HEK293 (cell line): ENCODE measurements around the gene INPP5A.

Source experiments
- CTCF ChIA-PET: fragments of 350-600 bp; formaldehyde crosslinking; extraction: SDS; loops from one replicate; lab custom pipeline; 2021; ENCODE audit warnings: antibody characterized with exemption; lab: Yijun Ruan, JAX
- POLR2A ChIA-PET: fragments of 300-600 bp; formaldehyde crosslinking; extraction: SDS; loops from one replicate; lab custom pipeline; 2020; ENCODE audit warnings: antibody characterized with exemption, inconsistent platforms; lab: Yijun Ruan, JAX
- H3K27ac ChIP-seq: fragments of 200-500 bp; sonication (Bioruptor generic); 2 replicates; pipeline ENCODE4 v1.5.1; 2014; ENCODE audit warnings: low read depth, low read length, control low read depth, inconsistent platforms; ENCODE audit errors: extremely low read depth
- H3K36me3 ChIP-seq, 2 experiments: fragments of 200-500 bp in 1 of 2; sonication (Bioruptor generic) in 1 of 2; 1 replicate in 1 of 2; 2 replicates in 1 of 2; pipeline ENCODE4 v1.5.1; 2014 to 2017; ENCODE audit warnings: inconsistent platforms in 2 of 2, low read length in 2 of 2; ENCODE audit not compliant: control insufficient read depth in 2 of 2, insufficient read depth in 1 of 2
- H3K4me1 ChIP-seq: fragments of 200-500 bp; sonication (Bioruptor generic); 2 replicates; pipeline ENCODE4 v1.5.1; 2014; ENCODE audit warnings: mild to moderate bottlenecking, low read length, inconsistent platforms; ENCODE audit not compliant: control insufficient read depth, insufficient read depth
- H3K4me3 ChIP-seq: 2 replicates; pipeline ENCODE4 v1.5.1; 2011; ENCODE audit warnings: low read depth, mild to moderate bottlenecking, control low read depth, low read length, moderate library complexity
- H3K9me3 ChIP-seq: fragments of 200-500 bp; sonication (Bioruptor generic); 2 replicates; pipeline ENCODE4 v1.5.1; 2014; ENCODE audit warnings: low read depth, low read length, inconsistent platforms; ENCODE audit not compliant: control insufficient read depth, insufficient read depth
- GLI4 ChIP-seq: fragments of 450-650 bp; formaldehyde crosslinking; IDR thresholded peaks from 2 replicates; pipeline ENCODE4 v1.5.1; 2016; ENCODE audit warnings: missing biosample characterization, missing genetic modification characterization
- HOXA7 ChIP-seq: sonication (generic); formaldehyde crosslinking; IDR thresholded peaks from 2 replicates; pipeline ENCODE4 v1.8.1; 2022; ENCODE audit warnings: missing genetic modification reagents, borderline replicate concordance
- KLF8 ChIP-seq: fragments of 450-650 bp; formaldehyde crosslinking; IDR thresholded peaks from 2 replicates; pipeline ENCODE4 v1.5.1; 2016; ENCODE audit warnings: missing biosample characterization, missing genetic modification characterization
- MZF1 ChIP-seq: fragments of 450-650 bp; formaldehyde crosslinking; IDR thresholded peaks from 2 replicates; pipeline ENCODE4 v1.5.1; 2017; ENCODE audit warnings: missing biosample characterization, missing genetic modification characterization, borderline replicate concordance
- PRDM1 ChIP-seq: fragments of 450-650 bp; formaldehyde crosslinking; IDR thresholded peaks from 2 replicates; pipeline ENCODE4; 2016; ENCODE audit warnings: missing biosample characterization, missing genetic modification characterization
- SCRT2 ChIP-seq: fragments of 450-650 bp; formaldehyde crosslinking; IDR thresholded peaks from 2 replicates; pipeline ENCODE4 v1.5.1; 2016; ENCODE audit warnings: missing biosample characterization, missing genetic modification characterization
- SP2 ChIP-seq: fragments of 450-650 bp; formaldehyde crosslinking; IDR thresholded peaks from 2 replicates; pipeline ENCODE4 v1.5.1; 2016; ENCODE audit warnings: missing biosample characterization, missing genetic modification characterization
- TRIM28 ChIP-seq: IDR thresholded peaks from 2 replicates; pipeline ENCODE4 v1.6.1; 2011; ENCODE audit warnings: low read length, control low read depth, borderline replicate concordance
- ZBTB17 ChIP-seq: fragments of 450-650 bp; formaldehyde crosslinking; IDR thresholded peaks from 2 replicates; pipeline ENCODE4 v1.5.1; 2016; ENCODE audit warnings: missing biosample characterization, missing genetic modification characterization
- ZEB2 ChIP-seq: fragments of 450-650 bp; formaldehyde crosslinking; IDR thresholded peaks from 2 replicates; pipeline ENCODE4 v1.5.1; 2016; ENCODE audit warnings: missing biosample characterization, missing genetic modification characterization
- ZFHX2 ChIP-seq: fragments of 450-650 bp; formaldehyde crosslinking; conservative IDR thresholded peaks from 2 replicates; pipeline ENCODE4 v1.5.1; 2016; ENCODE audit warnings: missing biosample characterization, missing genetic modification characterization
- ZNF132 ChIP-seq: fragments of 450-650 bp; formaldehyde crosslinking; IDR thresholded peaks from 2 replicates; pipeline ENCODE4 v1.5.1; 2017; ENCODE audit warnings: missing biosample characterization, missing genetic modification characterization, borderline replicate concordance
- ZNF175 ChIP-seq: fragments of 450-650 bp; formaldehyde crosslinking; IDR thresholded peaks from 2 replicates; pipeline ENCODE4 v1.5.1; 2016; ENCODE audit warnings: missing biosample characterization, missing genetic modification characterization
- ZNF202 ChIP-seq: fragments of 450-650 bp; formaldehyde crosslinking; IDR thresholded peaks from 2 replicates; pipeline ENCODE4 v1.5.1; 2016; ENCODE audit warnings: missing biosample characterization, missing genetic modification characterization, borderline replicate concordance
- ZNF248 ChIP-seq: fragments of 450-650 bp; formaldehyde crosslinking; IDR thresholded peaks from 2 replicates; pipeline ENCODE4 v1.5.1; 2017; ENCODE audit warnings: missing biosample characterization, missing genetic modification characterization
- ZNF302 ChIP-seq: fragments of 450-650 bp; formaldehyde crosslinking; IDR thresholded peaks from 2 replicates; pipeline ENCODE4 v1.5.1; 2016; ENCODE audit warnings: missing biosample characterization, missing genetic modification characterization, low read depth
- ZNF341 ChIP-seq: fragments of 450-650 bp; formaldehyde crosslinking; IDR thresholded peaks from 2 replicates; pipeline ENCODE4; 2016; ENCODE audit warnings: low read depth, missing biosample characterization, missing genetic modification characterization
- ZNF529 ChIP-seq: fragments of 450-650 bp; formaldehyde crosslinking; IDR thresholded peaks from 2 replicates; pipeline ENCODE4 v1.5.1; 2017; ENCODE audit warnings: missing genetic modification characterization, missing biosample characterization; ENCODE audit not compliant: insufficient replicate concordance
- ZNF548 ChIP-seq: fragments of 450-650 bp; formaldehyde crosslinking; IDR thresholded peaks from 2 replicates; pipeline ENCODE4 v1.5.1; 2016; ENCODE audit warnings: missing biosample characterization, missing genetic modification characterization
- ZNF558 ChIP-seq: fragments of 450-650 bp; formaldehyde crosslinking; IDR thresholded peaks from 2 replicates; pipeline ENCODE4 v1.5.1; 2016; ENCODE audit warnings: missing biosample characterization, missing genetic modification characterization
- ZNF621 ChIP-seq: fragments of 450-650 bp; formaldehyde crosslinking; IDR thresholded peaks from 2 replicates; pipeline ENCODE4 v1.5.1; 2017; ENCODE audit warnings: missing biosample characterization, missing genetic modification characterization
- TF ChIP-seq, protein P1 (sequence below): fragments of 450-650 bp; formaldehyde crosslinking; conservative IDR thresholded peaks from 2 replicates; pipeline ENCODE4 v1.5.1; 2016; ENCODE audit warnings: low read depth, missing biosample characterization, missing genetic modification characterization
- TF ChIP-seq, protein P2 (sequence below): fragments of 450-650 bp; formaldehyde crosslinking; IDR thresholded peaks from 2 replicates; pipeline ENCODE4 v1.5.1; 2017; ENCODE audit warnings: missing biosample characterization, missing genetic modification characterization
- TF ChIP-seq, protein P3 (sequence below): fragments of 450-650 bp; formaldehyde crosslinking; conservative IDR thresholded peaks from 2 replicates; pipeline ENCODE4 v1.5.1; 2016; ENCODE audit warnings: low read depth, missing biosample characterization, missing genetic modification characterization
- TF ChIP-seq, protein P4 (sequence below): fragments of 450-650 bp; formaldehyde crosslinking; IDR thresholded peaks from 2 replicates; pipeline ENCODE4 v1.5.1; 2016; ENCODE audit warnings: missing biosample characterization, missing genetic modification characterization

The INPP5A gene

DNA sequence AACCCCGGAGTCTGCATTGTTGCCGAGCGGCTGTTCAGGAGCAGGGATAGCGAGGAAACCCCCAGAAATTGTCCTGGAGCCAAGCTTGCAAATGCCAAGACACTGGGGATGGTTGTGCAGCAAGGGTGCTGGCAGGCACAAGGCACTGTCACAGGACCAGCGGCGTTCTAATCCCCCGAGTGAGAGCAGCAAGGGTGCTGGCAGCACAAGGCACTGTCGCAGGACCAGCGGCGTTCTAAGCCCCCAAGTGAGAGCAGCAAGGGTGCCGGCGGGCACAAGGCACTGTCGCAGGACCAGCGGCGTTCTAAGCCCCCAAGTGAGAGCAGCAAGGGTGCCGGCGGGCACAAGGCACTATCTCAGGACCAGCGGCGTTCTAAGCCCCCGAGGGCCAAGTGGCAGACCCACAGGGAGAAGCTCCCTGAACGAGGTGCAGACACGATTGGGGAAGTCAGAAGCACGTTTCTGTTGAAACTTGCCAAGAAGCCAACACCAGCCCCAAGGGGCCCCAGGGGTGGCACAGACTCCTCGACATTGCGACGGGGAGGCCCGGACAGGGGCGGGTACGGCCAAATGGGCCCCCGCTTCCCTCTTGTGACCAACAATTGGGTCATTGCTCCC is 40.4 kb upstream of the INPP5A start:
- Histone ChIP-seq H3K36me3 (no peaks in the 10 kb centered on the region), H3K4me1 (0 out of 2 replicates have a peak, but pooled peaks cover 2% of the 10 kb centered on the region), H3K4me3 (no peak overlapping the region), H3K9me3 (no peaks in the 10 kb centered on the region), H3K27ac (no peak overlapping the region)
- CTCF ChIA-PET = no interaction called here
- TF ChIP-seq ZEB2 (no peak), ZBTB17 (no peak), ZNF175 (tag by site-specific recombination) (no peak), ZFHX2 (no peak), ZNF621 (tag by site-specific recombination) (no peak), ZNF341 (tag by site-specific recombination) (no peak), HOXA7 (CRISPR knock-in tag) (no peak), ZNF132 (tag by site-specific recombination) (no peak), SCRT2 (tag by site-specific recombination) (no peak), ZNF248 (tag by site-specific recombination) (no peak), SP2 (tag by site-specific recombination) (no peak), ZNF548 (tag by site-specific recombination) (no peak), GLI4 (tag by site-specific recombination) (no peak), ZNF558 (no peak), ZNF302 (no peak), ZNF529 (tag by site-specific recombination) (no peak), PRDM1 (tag by site-specific recombination) (no peak)
- TF ChIP-seq, protein P1, sequence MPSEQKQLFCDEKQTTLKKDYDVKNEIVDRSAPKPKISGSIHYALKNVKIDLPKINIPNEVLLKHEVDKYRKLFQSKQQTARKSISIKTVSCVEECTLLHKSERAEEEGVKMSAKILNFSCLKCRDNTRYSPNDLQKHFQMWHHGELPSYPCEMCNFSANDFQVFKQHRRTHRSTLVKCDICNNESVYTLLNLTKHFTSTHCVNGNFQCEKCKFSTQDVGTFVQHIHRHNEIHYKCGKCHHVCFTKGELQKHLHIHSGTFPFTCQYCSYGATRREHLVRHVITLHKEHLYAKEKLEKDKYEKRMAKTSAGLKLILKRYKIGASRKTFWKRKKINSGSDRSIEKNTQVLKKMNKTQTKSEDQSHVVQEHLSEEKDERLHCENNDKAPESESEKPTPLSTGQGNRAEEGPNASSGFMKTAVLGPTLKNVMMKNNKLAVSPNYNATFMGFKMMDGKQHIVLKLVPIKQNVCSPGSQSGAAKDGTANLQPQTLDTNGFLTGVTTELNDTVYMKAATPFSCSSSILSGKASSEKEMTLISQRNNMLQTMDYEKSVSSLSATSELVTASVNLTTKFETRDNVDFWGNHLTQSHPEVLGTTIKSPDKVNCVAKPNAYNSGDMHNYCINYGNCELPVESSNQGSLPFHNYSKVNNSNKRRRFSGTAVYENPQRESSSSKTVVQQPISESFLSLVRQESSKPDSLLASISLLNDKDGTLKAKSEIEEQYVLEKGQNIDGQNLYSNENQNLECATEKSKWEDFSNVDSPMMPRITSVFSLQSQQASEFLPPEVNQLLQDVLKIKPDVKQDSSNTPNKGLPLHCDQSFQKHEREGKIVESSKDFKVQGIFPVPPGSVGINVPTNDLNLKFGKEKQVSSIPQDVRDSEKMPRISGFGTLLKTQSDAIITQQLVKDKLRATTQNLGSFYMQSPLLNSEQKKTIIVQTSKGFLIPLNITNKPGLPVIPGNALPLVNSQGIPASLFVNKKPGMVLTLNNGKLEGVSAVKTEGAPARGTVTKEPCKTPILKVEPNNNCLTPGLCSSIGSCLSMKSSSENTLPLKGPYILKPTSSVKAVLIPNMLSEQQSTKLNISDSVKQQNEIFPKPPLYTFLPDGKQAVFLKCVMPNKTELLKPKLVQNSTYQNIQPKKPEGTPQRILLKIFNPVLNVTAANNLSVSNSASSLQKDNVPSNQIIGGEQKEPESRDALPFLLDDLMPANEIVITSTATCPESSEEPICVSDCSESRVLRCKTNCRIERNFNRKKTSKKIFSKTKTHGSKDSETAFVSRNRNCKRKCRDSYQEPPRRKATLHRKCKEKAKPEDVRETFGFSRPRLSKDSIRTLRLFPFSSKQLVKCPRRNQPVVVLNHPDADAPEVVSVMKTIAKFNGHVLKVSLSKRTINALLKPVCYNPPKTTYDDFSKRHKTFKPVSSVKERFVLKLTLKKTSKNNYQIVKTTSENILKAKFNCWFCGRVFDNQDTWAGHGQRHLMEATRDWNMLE (tag by site-specific recombination) = no peak
- TF ChIP-seq, protein P2, sequence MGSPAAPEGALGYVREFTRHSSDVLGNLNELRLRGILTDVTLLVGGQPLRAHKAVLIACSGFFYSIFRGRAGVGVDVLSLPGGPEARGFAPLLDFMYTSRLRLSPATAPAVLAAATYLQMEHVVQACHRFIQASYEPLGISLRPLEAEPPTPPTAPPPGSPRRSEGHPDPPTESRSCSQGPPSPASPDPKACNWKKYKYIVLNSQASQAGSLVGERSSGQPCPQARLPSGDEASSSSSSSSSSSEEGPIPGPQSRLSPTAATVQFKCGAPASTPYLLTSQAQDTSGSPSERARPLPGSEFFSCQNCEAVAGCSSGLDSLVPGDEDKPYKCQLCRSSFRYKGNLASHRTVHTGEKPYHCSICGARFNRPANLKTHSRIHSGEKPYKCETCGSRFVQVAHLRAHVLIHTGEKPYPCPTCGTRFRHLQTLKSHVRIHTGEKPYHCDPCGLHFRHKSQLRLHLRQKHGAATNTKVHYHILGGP (tag by site-specific recombination) = no peak
- POLR2A ChIA-PET = interaction anchor here (0.6 kb wide), 1 partner anchor 51 kb away, joined by 3 read pairs; no protein-coding TSS in a partner anchor

DNA sequence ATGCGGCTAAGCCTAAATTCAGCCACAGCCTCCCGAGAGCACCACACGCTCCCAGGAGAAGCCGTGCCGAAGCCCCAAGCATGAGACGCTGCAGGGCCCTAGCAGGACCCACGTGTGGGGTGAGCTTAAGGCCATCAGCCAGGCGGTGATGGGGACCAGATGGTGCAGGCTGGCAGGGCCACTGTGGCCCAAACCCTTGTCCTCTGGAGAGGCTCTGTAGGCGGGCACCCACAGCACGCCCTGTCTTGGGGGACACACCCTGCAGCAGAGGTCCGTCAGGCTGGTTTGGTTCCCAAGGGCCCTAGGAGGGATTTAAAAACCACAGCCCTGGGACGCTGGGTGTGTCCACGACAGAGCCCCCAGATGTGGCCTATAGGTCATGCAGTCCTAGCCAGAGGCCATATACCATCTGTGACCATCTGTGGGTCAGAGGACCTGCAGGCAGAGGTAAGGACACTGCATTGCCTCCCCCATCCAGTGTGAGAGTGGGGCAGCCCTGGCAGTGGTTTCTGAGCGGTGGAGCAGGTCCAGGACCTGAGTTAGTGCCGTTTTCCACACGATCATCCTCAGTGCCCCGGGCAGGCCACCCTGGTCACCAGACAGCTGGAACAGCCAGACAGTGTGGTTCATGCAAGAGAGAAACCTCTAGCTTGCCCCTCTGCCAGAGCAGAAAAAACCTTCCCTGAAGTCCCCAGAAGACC is 39.6 kb upstream of the INPP5A start:
- H3K4me3 ChIP-seq = no peak overlapping the region
- CTCF ChIA-PET = interaction anchor here (0.7 kb wide), 1 partner anchor 60 kb away, joined by 3 read pairs; no protein-coding TSS in a partner anchor
- H3K36me3 ChIP-seq = no peaks in the 10 kb centered on the region
- no peaks in the 10 kb centered on the region for H3K9me3 ChIP-seq
- POLR2A ChIA-PET = interaction anchor here (0.6 kb wide), 1 partner anchor 51 kb away, joined by 3 read pairs; no protein-coding TSS in a partner anchor
- 0 out of 2 replicates have a peak, but pooled peaks cover 2% of the 10 kb centered on the region for H3K4me1 ChIP-seq
- H3K27ac ChIP-seq = no peak overlapping the region
- TF ChIP-seq ZNF202 (no peak), MZF1 (no peak), TRIM28 (no peak), KLF8 (tag by site-specific recombination) (no peak)
- TF ChIP-seq, protein P3, sequence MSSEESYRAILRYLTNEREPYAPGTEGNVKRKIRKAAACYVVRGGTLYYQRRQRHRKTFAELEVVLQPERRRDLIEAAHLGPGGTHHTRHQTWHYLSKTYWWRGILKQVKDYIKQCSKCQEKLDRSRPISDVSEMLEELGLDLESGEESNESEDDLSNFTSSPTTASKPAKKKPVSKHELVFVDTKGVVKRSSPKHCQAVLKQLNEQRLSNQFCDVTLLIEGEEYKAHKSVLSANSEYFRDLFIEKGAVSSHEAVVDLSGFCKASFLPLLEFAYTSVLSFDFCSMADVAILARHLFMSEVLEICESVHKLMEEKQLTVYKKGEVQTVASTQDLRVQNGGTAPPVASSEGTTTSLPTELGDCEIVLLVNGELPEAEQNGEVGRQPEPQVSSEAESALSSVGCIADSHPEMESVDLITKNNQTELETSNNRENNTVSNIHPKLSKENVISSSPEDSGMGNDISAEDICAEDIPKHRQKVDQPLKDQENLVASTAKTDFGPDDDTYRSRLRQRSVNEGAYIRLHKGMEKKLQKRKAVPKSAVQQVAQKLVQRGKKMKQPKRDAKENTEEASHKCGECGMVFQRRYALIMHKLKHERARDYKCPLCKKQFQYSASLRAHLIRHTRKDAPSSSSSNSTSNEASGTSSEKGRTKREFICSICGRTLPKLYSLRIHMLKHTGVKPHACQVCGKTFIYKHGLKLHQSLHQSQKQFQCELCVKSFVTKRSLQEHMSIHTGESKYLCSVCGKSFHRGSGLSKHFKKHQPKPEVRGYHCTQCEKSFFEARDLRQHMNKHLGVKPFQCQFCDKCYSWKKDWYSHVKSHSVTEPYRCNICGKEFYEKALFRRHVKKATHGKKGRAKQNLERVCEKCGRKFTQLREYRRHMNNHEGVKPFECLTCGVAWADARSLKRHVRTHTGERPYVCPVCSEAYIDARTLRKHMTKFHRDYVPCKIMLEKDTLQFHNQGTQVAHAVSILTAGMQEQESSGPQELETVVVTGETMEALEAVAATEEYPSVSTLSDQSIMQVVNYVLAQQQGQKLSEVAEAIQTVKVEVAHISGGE (tag by site-specific recombination) = no peak
- TF ChIP-seq, protein P4, sequence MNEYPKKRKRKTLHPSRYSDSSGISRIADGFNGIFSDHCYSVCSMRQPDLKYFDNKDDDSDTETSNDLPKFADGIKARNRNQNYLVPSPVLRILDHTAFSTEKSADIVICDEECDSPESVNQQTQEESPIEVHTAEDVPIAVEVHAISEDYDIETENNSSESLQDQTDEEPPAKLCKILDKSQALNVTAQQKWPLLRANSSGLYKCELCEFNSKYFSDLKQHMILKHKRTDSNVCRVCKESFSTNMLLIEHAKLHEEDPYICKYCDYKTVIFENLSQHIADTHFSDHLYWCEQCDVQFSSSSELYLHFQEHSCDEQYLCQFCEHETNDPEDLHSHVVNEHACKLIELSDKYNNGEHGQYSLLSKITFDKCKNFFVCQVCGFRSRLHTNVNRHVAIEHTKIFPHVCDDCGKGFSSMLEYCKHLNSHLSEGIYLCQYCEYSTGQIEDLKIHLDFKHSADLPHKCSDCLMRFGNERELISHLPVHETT (tag by site-specific recombination) = no peak
